Stimulated activated naive CD8-positive, alpha-beta T cell treated with anti-CD3 and anti-CD28 coated beads, Interleukin-15, Interleukin-2, amounts not matched to agents 100 U/mL and 50 U/mL, for 24 hours (primary cell): ENCODE measurements around the gene POU3F3.

Source experiments
- ATAC-seq: fragments of 150-1000 bp; cut with Tn5 transposase; one replicate; pipeline ENCODE4 v1.10.0; 2021
- DNase-seq: peaks from one replicate; pipeline ENCODE4 v3.0.0; 2021

Gene POU3F3

DNA sequence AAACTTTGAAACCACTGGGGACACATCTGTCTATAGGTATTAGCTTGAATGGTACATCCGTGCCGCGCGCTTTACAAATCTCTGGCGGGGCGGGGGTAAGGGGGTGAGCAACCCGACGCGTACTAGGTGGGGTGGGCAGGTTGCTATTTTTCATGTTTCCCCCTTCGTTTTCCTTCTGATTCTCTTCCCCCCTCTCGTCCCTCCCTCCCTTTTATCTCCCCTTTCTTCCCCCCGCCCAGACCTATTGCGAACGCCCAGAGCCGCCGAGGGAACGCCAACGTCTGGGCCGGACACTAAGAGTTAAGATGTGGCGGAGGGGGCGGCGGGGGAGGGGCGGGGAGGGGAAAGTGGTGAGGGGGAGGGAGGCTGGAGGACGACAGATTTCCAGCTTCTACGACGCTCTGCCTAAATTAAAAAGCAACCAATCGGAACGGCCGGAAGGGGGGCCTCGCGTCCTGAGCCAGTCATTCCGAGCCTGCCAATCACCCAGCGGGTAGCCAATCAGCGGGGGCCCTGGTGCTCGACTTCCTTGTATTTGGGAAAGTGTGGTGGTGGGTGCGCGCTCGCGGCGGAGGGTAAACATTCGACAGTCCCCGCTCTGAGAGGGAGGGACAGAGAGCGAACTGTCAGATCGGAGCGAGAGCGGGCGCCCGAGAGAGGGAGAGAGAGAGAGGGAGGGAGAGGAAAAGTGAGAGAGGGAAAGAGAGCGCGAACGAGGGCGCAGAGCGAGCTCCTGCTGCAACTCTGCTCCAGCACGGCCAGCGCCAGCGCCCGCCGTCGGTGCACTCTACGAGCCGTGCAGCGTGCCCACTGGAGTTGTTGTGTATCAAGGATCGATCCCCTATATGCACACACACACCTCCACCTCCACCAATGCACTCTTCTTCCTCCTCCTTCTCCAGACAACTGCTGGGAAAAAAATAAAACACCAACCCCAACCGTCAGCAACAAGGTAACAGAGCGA lies at the start of gene POU3F3:
TSS of gene POU3F3 (plus strand) at position 582 of the 964 bp plus-strand sequence. CDS start 1,396 bp downstream, outside the sequence.
- ATAC-seq: peak; percentile 63
- peak; percentile 65 for DNase-seq

DNA sequence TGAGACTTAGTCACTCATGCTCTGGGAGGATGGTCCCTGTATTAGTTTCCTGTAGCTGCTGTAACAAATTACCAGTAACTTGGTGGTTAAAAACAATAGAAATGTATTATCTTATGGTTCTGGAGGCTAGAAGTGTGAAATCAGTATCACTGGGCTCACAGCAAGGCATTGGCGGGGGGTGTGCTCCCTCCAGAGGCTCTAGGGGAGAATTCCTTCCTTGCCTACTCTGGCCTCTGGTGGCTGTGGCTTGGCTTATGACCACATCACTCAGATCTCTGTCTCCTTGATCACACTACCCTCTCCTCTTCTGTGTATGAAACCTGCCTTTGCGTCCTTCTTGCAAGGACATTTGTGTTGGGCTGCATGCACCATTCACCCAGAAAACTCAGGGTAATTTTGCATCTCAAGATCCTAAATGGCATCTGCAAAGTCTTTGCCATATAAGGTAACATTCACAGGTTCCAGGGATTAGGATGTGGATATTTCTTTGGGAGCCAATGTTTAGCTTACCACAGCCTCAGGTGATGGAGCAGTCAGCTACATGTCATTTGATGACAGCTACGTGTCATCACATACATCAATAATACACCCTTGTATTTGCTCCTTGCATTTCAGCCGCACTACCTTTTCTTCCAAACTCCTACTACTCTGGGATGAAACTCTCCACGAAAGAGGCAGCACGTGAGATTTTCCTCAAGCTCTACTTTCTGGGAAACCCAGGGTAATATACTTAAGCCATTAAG lies 49.6 kb upstream of the POU3F3 start:
- no peak for ATAC-seq
- no peak for DNase-seq

DNA sequence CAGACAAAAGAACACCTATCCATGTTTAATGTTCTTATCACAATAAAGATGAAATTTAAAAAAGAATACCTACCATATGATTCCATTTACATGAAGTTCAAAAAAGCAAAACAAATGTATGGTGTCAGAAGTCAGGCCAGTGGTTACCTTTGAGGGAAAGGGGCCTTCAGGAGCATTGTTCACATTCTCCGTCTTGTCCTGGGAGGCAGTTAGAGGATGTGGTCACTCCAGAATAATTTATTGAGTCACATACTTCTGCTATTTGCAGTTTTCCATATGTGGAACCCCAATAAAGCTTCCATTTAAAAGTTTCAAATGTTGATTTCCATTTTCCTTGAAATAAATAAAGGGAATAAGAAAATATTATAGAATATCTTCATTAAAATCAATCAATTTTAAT lies 41.6 kb upstream of the POU3F3 start:
- ATAC-seq (no peak), DNase-seq (no peak)

DNA sequence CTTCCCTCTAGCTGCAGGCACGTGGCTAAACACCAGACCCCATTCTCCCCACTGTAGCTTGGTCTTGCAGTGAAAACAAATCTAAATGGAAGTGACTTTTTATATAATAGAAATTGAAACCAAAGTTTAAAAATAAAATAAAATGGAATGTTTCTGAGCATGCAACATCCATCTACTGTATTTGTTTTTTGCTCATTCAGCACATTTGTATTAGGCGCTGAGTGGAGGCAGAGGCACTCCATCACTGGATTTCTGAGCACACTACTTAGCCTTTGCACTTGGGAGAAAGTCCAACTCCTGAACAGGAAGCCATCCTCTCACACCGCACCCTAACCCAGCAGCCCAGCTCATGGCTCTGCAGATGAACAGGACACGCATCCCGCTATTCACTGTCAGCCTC lies 37.8 kb upstream of the POU3F3 start:
- DNase-seq: no peak

DNA sequence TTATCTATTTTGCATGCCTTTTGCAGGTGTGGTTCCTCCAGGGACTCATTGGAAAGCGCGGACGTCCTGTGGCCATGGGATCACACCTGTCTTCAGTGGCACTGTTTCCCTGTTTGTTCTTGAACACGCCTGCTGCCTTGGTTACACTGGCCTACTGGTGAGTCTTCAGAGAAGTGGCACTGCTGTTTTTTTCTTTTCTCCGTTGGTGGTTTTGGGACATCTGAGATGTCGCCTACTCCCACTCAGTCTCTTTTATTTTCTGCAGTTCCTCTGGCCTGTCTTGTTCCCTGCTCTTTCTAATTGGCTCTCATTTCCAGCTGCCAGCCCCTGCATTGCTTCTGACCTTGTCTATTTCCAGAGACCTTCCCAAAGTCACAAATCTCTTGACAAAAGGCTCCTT lies 35.7 kb upstream of the POU3F3 start:
- DNase-seq: no peak
- ATAC-seq: no peak

More for the DNA sequence above, 37.8 kb upstream of the POU3F3 start:
- no peak for ATAC-seq

DNA sequence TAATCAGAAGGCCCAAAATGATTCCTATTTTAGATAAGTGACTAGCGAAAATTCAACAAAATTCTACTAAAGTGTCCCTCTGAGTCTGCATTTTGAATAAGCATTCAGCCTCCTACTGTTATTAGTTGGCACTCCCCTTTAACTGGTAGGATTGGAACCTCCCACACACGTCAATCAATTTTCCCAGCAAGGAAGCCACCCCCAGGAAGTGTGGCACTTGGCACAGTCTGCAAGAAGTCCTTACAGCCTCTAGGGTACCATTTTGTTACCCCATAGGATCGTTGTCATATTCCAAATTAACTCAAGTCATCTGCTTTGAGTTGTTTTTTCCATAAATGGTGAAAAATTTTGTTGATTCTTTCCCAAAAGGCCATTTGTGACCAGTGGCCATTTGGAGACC lies 33.8 kb upstream of the POU3F3 start:
- DNase-seq: no peak
- no peak for ATAC-seq

DNA sequence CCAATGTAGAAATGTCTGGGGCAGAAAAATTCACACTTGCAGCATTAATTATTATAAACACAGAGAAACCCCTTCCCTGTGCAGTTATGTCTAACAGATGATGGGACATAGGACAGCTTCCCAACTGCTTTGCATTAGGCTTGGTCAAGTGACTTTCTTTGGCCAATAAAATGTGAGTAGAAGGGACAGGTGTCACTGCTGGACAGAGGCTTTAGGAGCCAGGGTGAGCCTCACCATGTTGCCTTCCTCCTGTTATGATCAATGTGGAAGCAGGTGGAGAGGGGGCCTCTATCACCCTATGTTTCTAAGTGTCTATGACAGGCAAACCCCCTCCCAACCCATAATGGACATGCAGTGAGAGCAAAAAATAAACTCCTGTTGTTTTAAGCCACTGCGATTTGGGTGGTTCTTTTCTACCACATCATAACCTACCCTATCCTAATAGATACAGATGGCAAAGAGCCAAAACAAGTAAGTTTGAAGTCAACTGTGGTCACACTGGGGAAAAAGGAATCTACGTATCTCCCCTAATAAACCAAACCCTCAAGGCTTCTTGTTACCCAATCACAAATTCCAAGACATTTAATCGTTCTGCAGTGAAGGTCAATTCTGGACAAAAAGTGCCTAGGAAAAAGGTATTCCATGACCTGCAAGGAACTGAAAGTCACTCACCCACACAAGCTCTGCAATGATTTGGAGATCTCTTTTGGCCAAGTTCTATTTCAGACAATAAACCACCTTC lies 28.6 kb upstream of the POU3F3 start:
- ATAC-seq (no peak), DNase-seq (no peak)

DNA sequence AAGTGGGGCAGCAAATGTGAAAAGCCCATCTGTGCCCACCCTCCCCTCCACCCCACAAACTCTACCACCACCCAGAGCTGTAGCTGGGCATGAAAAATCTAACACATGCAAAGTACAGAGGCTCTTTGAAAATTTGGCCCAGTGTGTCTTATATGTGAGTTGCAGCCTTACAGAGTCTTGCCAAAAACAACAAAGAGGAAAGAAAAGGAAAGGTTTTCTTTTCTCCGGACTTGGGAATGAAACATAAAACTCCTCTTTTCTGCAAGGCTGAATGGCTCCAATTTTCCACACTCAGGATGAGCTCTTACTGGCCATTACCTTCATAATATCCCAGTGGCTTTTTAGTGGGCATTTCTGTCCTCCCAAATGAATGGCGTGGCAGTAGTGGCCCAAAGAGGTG lies 27.9 kb upstream of the POU3F3 start:
- DNase-seq (no peak), ATAC-seq (no peak)

DNA sequence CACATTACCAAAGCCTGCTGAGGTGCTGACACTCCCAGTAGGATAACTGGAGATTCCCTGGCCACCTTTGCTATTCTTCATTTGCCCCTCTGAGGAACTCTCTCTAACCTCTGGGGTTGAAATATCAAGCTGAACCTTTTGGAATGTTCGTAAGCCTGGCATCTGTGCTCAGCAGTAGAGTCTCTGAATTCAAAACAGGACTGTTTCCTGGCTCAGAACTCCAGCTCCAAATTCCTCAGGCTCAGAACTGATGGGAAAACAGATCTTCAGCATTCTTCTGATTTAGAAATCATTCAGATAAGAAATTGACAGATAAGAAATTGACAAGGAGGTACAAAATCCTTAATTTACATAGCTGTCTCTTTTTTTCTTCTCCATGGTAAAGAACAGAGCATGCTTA lies 22.2 kb upstream of the POU3F3 start:
- no peak for ATAC-seq
- DNase-seq: no peak

DNA sequence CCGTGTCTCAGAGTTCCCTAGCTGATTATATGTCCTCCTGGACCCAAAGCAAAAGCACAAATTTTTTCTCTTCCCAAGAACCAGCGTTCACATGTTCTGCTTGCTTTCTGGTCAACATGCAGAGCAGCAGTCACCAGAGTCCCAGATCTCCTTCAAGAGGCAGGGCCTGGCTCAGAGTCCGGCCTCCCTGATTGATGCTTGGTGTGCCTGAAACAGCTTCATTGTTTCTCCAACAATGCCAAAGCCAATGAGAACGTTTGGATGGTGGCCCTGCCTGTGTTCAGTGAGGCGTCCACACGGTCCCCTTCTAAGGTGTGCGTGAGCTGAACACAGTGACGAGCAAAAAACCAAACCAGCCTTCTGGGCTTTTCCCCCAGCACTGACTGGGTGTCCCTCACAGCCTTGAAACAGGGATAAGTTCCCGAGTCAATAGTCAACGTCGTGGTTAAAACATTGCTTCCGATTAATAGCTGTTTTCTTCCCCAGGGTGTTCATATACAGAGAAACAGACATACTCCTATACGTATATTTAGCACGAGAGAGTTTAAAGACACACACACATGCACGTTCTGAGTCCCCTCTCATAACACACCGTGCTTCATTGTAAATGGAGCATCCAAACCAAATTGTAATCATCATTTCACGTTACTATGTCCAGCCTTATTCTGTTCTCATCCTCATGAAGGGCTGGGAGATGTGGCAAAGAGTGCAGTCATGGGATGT lies 19.3 kb upstream of the POU3F3 start:
- DNase-seq (no peak), ATAC-seq (no peak)

DNA sequence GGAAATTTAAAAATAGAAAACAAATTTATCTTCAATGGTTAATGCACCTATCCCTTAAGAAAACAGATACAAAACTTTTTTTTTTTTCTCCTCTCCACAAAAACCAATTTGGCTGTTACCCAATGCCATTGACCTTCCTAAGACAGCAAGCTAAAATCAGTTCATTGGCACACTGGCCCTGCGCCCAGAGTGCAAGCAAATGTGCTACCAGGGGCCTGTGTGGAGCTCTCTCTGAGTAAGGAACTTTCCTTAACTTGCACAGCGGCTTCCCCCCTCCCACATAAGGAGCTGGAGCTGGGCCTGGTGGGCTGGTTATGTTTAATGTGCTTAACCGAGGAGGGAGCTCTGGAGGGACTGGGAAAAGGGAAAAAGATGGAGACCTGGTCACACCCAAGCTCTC lies 17.6 kb upstream of the POU3F3 start:
- ATAC-seq (no peak), DNase-seq (no peak)

DNA sequence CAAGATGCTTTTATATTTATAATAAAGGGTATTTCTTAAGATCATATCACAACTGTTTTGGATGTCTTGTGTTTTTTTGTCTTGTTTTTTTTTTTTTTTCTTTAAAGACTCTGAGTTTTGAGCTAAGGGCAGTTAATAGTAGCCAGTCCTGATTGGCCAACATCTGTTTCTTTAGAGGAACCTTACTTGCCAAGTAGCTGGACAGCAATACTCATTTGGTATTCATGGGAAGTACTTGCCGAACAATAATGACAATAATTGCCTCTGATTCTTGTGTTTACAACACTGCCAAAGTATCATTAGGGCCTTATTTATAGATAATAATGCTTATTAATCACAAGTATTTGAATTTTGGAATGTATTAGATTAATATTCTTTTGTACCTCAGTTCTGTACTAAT lies 17.1 kb upstream of the POU3F3 start:
- ATAC-seq (no peak), DNase-seq (no peak)

DNA sequence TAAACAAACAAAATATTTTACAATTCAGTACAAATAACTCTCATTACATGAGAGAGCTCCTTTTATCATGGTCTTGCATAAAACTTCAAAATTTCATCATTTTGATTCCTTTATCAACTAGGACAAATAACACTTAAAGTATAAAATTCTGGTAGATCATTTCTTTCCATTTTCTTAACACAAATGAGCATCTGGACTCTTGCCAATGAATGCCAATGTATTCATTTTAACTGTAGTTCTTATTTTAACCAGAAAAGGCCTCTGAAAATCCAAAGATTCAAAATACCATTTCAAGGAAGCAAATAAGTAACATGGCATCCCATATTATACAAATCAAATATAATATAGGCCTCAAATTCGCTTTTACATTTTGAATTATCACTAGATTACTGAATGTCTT lies 13.8 kb upstream of the POU3F3 start:
- no peak for ATAC-seq
- DNase-seq: no peak

DNA sequence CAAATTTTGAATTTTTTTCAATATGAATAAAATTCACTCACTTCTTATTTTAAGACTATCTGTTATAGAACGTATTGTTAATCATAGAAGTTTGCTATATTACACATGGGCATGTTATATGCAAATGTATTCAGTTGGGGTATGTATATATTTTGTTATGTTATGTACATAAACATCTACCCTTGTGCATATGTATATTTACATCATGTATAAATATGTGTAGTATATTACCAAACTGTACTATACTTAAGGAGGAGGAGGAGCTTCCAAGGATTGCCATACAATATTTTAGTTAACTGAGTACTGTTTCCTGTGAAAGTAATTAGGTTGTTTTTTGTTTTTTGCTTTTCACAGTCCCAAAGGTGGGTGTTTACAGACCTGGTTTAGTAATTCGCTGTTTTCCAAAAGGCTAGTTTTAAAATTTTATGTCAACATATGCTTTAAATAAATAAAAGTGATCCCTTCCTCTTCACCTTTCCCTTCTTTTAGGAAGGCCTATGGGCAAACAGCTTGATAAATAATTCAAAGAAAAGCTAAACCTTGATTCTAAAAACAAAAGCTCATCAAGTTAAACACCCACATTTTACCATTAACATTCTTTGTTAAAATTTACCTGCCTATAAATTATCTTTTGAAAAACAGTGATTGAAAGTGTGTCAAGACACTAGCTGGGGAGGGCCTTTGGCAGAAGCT lies 12.9 kb upstream of the POU3F3 start:
- DNase-seq (no peak), ATAC-seq (no peak)

DNA sequence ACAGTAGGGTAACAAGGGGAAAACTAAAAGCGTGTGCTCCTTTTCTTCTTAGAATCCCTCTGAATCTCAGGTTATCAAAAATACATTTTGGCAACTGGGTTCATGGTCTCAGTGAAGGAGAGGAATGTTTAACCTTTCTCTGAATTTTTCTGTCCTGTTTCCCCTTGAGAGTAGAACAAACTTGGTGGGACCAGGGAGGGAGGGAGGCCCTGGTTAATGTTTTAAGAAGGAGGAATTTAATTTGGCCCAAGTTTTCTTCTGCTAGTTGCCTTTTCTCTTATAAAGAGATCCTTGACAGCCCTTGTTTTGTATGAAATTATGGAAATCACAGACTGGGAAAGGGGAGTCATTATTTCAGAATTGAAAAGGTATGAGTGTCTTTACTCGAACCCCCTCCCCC lies 12.2 kb upstream of the POU3F3 start:
- DNase-seq (no peak), ATAC-seq (no peak)

DNA sequence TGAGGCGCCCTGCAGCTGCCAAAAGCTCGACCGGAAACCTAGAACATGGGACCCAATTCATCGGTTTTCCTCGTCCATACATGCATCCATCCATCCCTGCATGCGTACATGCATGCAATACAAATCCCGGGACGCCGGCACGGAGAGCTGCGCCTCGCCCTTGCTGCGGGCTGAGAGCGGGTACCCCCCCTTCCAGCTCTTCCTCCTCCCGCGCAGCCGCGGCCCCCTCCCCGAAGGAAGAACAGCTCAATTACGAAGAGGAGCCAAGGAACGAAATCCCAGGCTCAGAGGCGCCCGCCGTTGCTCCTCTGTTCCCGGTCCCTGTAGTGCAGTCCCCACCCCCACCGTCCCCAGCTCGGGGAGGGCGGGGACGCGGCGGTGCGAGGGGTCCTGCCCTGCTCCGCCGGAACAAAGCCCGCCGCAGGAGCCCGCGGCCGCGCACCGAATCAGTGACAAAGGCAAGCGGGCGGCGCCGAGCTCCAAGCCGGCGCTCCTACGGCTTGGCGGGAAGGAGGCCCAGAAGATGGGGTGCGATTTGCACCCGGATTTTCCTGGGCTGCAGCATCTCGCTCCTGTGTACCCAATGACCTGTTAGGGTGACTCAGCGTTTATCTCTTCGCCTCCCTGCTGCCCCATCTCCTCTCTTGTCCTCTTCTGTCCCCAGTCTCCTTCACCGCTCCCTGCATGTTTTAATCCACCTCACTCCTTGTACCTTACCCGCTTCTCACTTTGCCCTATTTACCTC lies 8.9 kb upstream of the POU3F3 start:
- ATAC-seq (no peak), DNase-seq (no peak)

DNA sequence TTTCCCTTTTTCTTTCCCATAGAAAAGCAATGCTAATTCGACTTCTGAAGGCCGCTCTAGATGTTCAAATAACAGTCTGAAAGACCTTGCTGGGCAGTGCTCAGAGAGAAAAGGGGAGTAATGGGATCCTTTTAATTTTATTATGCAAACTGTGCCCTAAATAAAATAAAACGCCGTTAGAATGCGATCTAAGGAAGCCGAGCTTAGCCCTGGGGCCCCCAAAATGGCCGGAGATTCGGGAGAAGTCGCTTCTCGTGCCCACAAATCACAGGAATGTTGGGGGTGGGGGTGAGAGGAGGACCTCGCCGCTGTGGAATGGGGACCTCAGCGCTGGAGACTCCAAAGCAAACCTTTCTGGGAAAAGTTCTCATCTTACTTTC lies 8.4 kb upstream of the POU3F3 start:
- ATAC-seq: no peak
- DNase-seq: no peak

DNA sequence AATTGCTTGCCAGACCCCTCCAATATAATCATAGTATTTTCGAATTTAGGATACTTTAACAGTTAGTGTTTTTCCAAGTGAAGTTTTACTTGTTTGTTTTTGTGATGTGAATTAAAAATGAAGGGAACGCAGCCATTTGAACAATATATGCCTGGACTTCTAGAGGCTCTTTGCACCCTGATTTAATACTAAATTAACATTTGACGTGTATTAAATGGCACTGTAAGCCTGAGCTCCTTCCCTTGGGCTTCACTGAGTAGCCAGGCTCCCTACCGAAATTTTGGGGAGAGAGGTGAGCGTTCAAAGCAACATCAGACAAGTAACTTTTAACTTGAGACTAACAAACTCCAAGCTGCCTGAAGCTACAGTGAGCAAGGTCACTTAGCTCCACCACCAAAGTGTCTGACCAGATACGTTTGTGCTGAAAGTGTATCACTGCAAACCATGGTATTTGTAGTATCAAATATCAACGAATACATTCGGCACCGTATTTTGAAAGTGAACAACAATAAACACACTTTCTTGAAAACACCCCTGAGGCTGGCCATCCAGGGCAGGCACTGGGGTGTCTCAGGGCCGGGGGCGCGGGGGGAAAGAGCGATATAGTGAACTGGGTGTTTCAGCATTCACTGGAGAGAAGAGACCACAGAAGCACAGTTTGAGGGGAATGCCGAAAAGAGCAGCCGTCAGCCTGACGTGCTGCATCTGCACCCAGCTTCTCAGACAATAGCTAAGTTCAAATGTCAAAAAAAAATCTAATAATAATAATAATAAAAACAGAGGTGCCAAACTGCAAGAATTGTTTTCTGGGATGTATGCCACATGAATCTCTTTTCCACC lies 7.7 kb upstream of the POU3F3 start:
- ATAC-seq (no peak), DNase-seq (no peak)

DNA sequence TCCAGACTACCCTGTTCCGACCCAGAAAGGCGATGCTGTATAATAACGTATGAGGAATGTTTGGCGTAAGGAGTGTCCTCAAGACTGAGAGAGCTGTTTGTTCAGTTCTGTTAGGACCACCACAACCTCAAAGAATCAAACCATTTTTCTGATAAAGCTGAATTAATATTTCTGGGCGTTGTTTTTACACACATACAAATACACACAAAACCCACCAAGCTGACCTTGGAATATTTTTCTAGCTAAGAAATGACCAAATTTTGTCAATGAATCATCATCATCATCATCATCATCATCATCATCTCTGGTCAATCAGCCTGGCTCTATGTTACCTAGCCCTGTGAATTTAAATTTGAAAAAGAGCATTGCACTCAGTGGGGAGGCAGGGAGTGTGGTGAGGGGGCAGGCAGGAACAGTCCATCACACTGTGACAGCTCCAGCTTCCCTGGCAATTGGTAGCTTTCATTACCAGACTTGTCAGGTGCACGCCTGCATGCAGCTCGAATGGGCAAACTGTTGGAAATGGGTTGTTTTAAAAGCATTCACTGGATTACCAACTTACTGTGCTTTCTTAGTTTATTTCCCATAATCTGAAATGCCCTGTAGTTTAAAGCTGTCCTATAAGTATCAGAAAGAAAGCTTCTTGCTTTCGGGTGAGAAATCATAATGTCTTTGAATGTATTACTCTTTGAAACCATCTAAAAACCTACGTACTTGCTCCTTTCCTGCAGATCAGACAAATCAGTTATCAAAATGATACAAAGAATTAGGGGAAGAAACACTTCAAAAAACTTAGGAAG lies 6.9 kb upstream of the POU3F3 start:
- no peak for DNase-seq
- no peak for ATAC-seq
